Adrenal gland (tissue), 5 donors: Measurements from ENCODE around the gene TTC23L.

Experiments
- POLR2A ChIP-seq, 2 donors: fragments of 450-650 bp; IDR thresholded peaks; one replicate each; pipeline ENCODE4 v1.6.1; 2017; ENCODE audit warnings: antibody characterized with exemption in 2 of 2, mild to moderate bottlenecking in 2 of 2, moderate library complexity in 1 of 2
- TF ChIP-seq, protein P1 (sequence below), 6 experiments: fragments of 450-650 bp in 4 of 6; fragments of 200-600 bp in 2 of 6; sonication (generic) in 1 of 6; IDR thresholded peaks; 1 replicate in 5 of 6; 2 replicates in 1 of 6; pipeline versions ENCODE4 v1.5.1 to v1.8.0; 2016 to 2021; ENCODE audit warnings: antibody characterized with exemption in 6 of 6, mild to moderate bottlenecking in 2 of 6, moderate library complexity in 1 of 6
- donor health status: DM: no; HTN: no; CAD: no.

GRCh38 chr5:34865091-34865490 is 26.1 kb downstream of the TTC23L start:
- no peak for TF ChIP-seq POLR2A (IDR thresholded peaks at IDR 0.05)
- TF ChIP-seq, protein P1, sequence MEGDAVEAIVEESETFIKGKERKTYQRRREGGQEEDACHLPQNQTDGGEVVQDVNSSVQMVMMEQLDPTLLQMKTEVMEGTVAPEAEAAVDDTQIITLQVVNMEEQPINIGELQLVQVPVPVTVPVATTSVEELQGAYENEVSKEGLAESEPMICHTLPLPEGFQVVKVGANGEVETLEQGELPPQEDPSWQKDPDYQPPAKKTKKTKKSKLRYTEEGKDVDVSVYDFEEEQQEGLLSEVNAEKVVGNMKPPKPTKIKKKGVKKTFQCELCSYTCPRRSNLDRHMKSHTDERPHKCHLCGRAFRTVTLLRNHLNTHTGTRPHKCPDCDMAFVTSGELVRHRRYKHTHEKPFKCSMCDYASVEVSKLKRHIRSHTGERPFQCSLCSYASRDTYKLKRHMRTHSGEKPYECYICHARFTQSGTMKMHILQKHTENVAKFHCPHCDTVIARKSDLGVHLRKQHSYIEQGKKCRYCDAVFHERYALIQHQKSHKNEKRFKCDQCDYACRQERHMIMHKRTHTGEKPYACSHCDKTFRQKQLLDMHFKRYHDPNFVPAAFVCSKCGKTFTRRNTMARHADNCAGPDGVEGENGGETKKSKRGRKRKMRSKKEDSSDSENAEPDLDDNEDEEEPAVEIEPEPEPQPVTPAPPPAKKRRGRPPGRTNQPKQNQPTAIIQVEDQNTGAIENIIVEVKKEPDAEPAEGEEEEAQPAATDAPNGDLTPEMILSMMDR (IDR thresholded peaks at IDR 0.05): no peak
